PC-9 (cell line): ENCODE measurements around the gene EFS. TPM values are rescaled to one million over a fixed set of nuclear protein-coding genes. Genes with fewer than 3 reads are reported as not detected.

Experiments
- BruUV-seq: library from RNA; stranded (reverse); fragments of 400-500 nt; replicated peaks from 2 replicates; lab custom pipeline; 2021; lab: Mats Ljungman, UMichigan
- CTCF ChIA-PET: fragments of 300-600 bp; sonication (Branson Sonifier 250); formaldehyde crosslinking; loops from one replicate; lab custom pipeline; 2022; ENCODE audit warnings: antibody characterized with exemption; lab: Charles Lee
- POLR2A ChIA-PET: fragments of 300-600 bp; sonication (Branson Sonifier 250); formaldehyde crosslinking; loops from one replicate; lab custom pipeline; 2022; ENCODE audit warnings: antibody characterized with exemption; ENCODE audit not compliant: unreplicated experiment; lab: Charles Lee
- DNase-seq, 2 experiments: peaks; one replicate each; pipeline versions ENCODE4 v3.0.0 to v3.0.0-alpha.2; 2015 to 2022; ENCODE audit warnings: mixed read lengths in 1 of 2
- H2AFZ ChIP-seq: fragments of 200-600 bp; sonication (generic); 2 replicates; pipeline ENCODE4 v1.8.1; 2017; ENCODE audit warnings: antibody characterized with exemption
- H3F3A ChIP-seq: fragments of 200-600 bp; sonication (generic); 2 replicates; pipeline ENCODE4 v1.8.1; 2017; ENCODE audit warnings: antibody characterized with exemption, mild to moderate bottlenecking, low read depth; ENCODE audit not compliant: insufficient read depth
- H3K27ac ChIP-seq: fragments of 200-600 bp; sonication (generic); 2 replicates; pipeline ENCODE4 v1.6.1; 2016; ENCODE audit warnings: mixed run types
- H3K27me3 ChIP-seq: fragments of 200-600 bp; sonication (generic); 2 replicates; pipeline ENCODE4 v1.6.1; 2016; ENCODE audit warnings: low read depth, mixed run types; ENCODE audit not compliant: insufficient read depth
- H3K36me3 ChIP-seq: fragments of 200-600 bp; sonication (generic); 2 replicates; pipeline ENCODE4 v1.6.1; 2016; ENCODE audit warnings: low read depth, mixed run types
- H3K4me1 ChIP-seq: fragments of 200-600 bp; sonication (generic); replicated peaks from 2 replicates; pipeline ENCODE4 v1.6.1; 2016; ENCODE audit warnings: mixed run types; ENCODE audit not compliant: insufficient read depth
- H3K4me2 ChIP-seq: fragments of 200-600 bp; sonication (generic); 2 replicates; pipeline ENCODE4 v1.6.1; 2017; ENCODE audit warnings: mixed run types
- H3K4me3 ChIP-seq: fragments of 200-600 bp; sonication (generic); 2 replicates; pipeline ENCODE4 v1.6.1; 2016; ENCODE audit warnings: mixed run types
- H3K79me2 ChIP-seq: fragments of 200-600 bp; sonication (generic); 2 replicates; pipeline ENCODE4 v1.6.1; 2017; ENCODE audit warnings: low read depth, mixed run types
- H3K9me2 ChIP-seq: fragments of 200-600 bp; sonication (generic); 2 replicates; pipeline ENCODE4 v1.8.1; 2017; ENCODE audit warnings: mild to moderate bottlenecking; ENCODE audit not compliant: insufficient read depth
- H3K9me3 ChIP-seq: fragments of 200-600 bp; sonication (generic); 2 replicates; pipeline ENCODE4 v1.8.1; 2016; ENCODE audit warnings: low read depth; ENCODE audit not compliant: insufficient read depth
- H4K20me1 ChIP-seq: fragments of 200-600 bp; sonication (generic); 2 replicates; pipeline ENCODE4 v1.8.1; 2017; ENCODE audit not compliant: insufficient read depth
- CTCF ChIP-seq: fragments of 200-600 bp; sonication (generic); conservative IDR thresholded peaks from 2 replicates; pipeline ENCODE4 v1.6.1; 2017; ENCODE audit warnings: mixed run types, antibody characterized with exemption, mild to moderate bottlenecking, moderate library complexity
- EZH2 ChIP-seq: fragments of 200-600 bp; sonication (generic); IDR thresholded peaks from 2 replicates; pipeline ENCODE4 v1.8.0; 2017; ENCODE audit warnings: antibody characterized with exemption, low read depth
- intact Hi-C: fragments of 100-400 bp; cut with micrococcal nuclease; formaldehyde crosslinking; loops from one replicate; pipeline ENCODE4 v1.10.0; 2022; ENCODE audit not compliant: unreplicated experiment
- total RNA-seq: library from RNA; stranded (reverse); gene quantifications from 2 replicates; pipeline ENCODE4 v1.2.3, GENCODE V29; 2021

Gene EFS
- total RNA-seq, 1 experiment from 2014 or later: not detected

- Histone ChIP-seq H3K4me2 (no peak overlapping the region), H3K9me2 (no peaks in the 10 kb centered on the region), H3K79me2 (no peaks in the 10 kb centered on the region), H3K4me3 (no peak overlapping the region), H3K9me3 (no peaks in the 10 kb centered on the region), H3K4me1 (no peaks in the 10 kb centered on the region), H3K36me3 (no peaks in the 10 kb centered on the region), H4K20me1 (no peaks in the 10 kb centered on the region), H3F3A (no peaks in the 10 kb centered on the region), H3K27me3 (peaks cover 49% of the 10 kb centered on the region), H2AFZ (no peak overlapping the region), H3K27ac (no peak overlapping the region)
- POLR2A ChIA-PET: no interaction called here
- DNase-seq: no peak
- CTCF ChIA-PET: no interaction called here
- intact Hi-C loops: no loop called here
- BruUV-seq: no TSS peak
- TF ChIP-seq EZH2 (no peak), CTCF (no peak)
Measured at GRCh38 chr14:23366426-23366921, 1.5 kb upstream of the EFS start.

- DNase-seq: no peak
- H2AFZ ChIP-seq: no peak overlapping the region
- CTCF ChIA-PET: no interaction called here
- H3K9me3 ChIP-seq: no peaks in the 10 kb centered on the region
- intact Hi-C loops: no loop called here
- no TSS peak for BruUV-seq
- no peaks in the 10 kb centered on the region for H4K20me1 ChIP-seq
- H3K79me2 ChIP-seq: no peaks in the 10 kb centered on the region
- H3F3A ChIP-seq: no peaks in the 10 kb centered on the region
- H3K27ac ChIP-seq: no peak overlapping the region
- POLR2A ChIA-PET: no interaction called here
- TF ChIP-seq EZH2: no peak
- no peak for TF ChIP-seq CTCF
- H3K4me1 ChIP-seq: no peaks in the 10 kb centered on the region
- H3K27me3 ChIP-seq: peaks cover 48% of the 10 kb centered on the region
- no peak overlapping the region for H3K4me2 ChIP-seq
- no peaks in the 10 kb centered on the region for H3K9me2 ChIP-seq
- H3K36me3 ChIP-seq: no peaks in the 10 kb centered on the region
- H3K4me3 ChIP-seq: no peak overlapping the region
Measured at GRCh38 chr14:23365732-23366425, 907 bp upstream of the EFS start.

GRCh38 chr14:23364164-23365035 is 572 bp downstream of the EFS start:
- POLR2A ChIA-PET: no interaction called here
- Histone ChIP-seq H3K27me3 (peaks cover 51% of the 10 kb centered on the region), H3K9me2 (no peaks in the 10 kb centered on the region), H3K9me3 (no peaks in the 10 kb centered on the region), H2AFZ (no peak overlapping the region), H3K4me1 (no peaks in the 10 kb centered on the region), H3K79me2 (no peaks in the 10 kb centered on the region), H3F3A (no peaks in the 10 kb centered on the region), H3K27ac (no peak overlapping the region), H3K4me2 (no peak overlapping the region), H4K20me1 (no peaks in the 10 kb centered on the region), H3K4me3 (no peak overlapping the region), H3K36me3 (no peaks in the 10 kb centered on the region)
- TF ChIP-seq CTCF: no peak
- TF ChIP-seq EZH2: no peak
- BruUV-seq: no TSS peak
- CTCF ChIA-PET: no interaction called here
- DNase-seq: no peak
- intact Hi-C loops: no loop called here
